GM21723 (cell line): ENCODE results near the gene SYT6.

Experiments used
- ATAC-seq: cut with Tn5 transposase; IDR thresholded peaks from one replicate; pipeline ENCODE4 v1.9.1; 2021; ENCODE audit warnings: mild to moderate bottlenecking, moderate library complexity; ENCODE audit not compliant: unreplicated experiment

The SYT6 gene

DNA sequence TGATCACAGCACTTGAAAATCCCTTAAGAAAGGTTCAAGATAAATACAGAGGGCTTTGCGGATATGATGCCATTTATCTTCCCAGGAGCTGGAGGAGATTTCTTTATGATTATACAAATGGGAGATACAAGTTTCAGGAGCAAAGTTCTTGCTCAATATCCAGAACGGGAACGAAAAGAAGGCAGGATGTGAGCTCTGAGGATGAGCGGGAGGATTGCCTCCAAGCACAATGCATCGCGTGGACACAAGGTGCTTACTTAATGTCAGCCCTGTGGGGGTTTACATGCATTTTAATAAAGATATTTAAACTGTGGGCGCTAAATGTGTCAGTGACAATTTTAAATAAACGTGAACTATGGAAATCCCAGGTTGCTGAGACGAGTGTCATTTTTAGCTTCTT is 59.0 kb downstream of the SYT6 start:
- ATAC-seq, result no peak

DNA sequence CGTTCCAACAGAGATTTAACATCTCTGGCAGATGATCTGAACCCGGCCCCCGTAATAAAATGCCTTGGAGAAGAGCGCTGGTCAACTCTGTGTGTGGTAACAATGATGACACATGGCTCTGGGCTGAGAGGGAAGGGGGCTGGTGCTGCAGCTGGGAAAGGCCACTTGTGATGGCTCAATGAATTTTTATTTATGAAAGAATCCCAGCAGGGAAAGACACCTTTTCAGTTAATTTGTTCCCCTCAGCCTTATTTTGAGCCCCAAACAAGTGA is 59.4 kb downstream of the SYT6 start:
- no peak for ATAC-seq

- ATAC-seq, result no peak
Measured at GRCh38 chr1:114093624-114094362, 59.9 kb downstream of the SYT6 start.

GRCh38 chr1:114092186-114093062 is 61.2 kb downstream of the SYT6 start:
- ATAC-seq, result no peak

- ATAC-seq, result no peak
Measured at GRCh38 chr1:114091711-114092110, 62.0 kb downstream of the SYT6 start.

DNA sequence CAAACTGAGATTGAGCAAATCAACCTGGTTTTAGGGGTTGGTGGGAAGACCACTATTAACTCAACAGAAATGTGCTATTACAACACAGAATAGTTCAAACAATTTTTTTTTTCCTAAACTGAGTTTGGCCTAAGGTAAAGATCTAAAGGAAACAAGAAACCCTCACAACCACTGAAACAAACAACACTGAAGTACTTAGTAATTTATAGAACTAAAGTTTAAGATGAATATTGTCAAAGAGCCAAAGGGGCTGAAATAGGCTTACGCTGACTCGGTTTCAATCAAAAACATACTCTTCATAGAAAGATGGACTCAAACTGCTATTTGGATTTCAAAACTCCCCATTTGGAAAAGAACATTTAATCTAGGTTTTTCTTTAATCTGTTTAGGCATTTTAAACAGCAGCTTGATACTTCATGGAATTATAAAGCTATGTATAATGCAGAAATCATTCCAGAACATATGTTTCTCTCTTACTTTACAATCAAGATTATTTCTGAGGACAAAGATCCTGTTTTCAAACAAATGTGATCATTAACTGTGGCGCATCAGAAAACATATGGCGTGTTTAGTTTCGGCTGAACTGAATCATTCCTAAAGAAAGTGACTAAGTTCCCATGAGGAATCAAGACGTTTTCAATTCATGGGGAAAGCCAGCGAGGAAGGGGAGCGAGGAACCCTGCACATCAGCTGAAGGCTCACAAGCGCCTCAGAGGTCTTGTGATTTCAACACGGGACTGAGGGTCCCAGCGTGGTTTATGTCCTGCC is 62.7 kb downstream of the SYT6 start:
- no peak for ATAC-seq

GRCh38 chr1:114089502-114090138 is 64.0 kb downstream of the SYT6 start:
- no peak for ATAC-seq

- no peak for ATAC-seq
Measured at GRCh38 chr1:114088392-114089299, 65.0 kb downstream of the SYT6 start.

- no peak for ATAC-seq
Measured at GRCh38 chr1:114087495-114087894, 66.2 kb downstream of the SYT6 start.

DNA sequence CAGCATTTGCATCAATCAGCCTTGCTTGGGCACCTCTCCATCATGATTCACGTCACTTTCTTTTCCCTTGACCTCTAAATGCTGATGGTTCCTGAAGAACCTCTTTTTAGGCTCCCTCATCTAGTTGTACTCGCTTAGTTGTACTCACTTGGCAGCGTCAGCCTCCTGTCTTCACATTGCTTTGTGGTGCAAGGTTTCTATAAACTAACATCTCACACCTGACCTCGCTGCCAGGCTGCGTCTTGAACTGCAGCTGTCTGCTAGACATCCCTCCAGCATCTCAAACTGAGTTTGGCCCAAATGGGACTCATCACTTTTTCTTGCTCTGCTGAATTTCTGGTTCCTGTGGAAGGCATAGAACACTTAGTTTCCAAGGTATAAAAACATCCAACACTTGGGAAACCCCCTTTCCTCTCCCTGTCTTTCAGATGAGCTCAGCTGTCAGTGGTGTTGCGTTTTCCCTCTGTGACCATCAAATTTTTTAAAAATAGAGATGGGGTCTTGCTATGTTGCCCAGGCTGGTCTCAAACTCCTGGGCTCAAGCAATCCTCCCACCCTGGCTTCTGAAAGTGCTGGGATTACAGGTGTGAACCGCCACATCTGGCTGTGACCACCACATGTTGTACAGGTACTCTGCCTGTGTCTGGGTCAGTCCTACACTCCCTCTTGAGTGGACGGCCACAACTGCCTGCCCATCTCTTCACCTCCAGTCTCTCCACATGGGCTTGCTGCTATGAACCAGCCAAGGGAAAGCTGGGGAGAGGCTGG is 66.9 kb downstream of the SYT6 start:
- no peak for ATAC-seq

DNA sequence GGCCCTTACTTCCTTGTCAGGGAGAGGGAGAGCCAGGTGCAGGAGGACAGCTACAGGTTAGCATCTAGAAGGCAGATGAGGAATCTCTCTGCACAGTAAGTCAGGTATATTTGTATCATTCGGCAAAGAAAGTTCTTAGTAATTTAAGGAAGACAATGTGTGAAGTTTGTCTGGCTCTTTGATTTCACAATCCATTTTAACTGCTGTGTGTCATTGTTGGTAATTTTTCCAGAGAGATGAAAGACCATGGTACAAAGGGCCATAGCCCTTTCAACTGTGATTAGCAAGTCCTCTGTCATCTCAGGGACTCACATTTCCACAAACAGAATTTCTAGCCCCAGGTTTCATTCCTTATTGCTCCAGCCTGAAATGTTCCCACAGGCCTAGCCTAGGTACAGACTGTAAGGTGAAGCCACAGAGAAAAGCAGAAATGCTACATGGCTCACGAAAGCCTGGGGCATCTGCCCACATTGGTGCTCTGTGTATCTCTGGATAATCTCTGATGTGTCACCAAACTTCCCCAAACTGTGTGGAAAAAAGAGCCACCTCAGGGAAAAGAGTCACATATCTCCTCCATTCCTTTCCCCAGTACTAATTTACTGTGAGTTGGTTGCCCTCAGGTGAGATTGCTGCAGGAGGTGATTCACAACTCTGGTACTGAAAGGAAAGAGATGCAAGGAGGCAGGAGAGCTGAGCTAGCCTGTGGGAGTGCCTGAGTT is 70.6 kb downstream of the SYT6 start:
- ATAC-seq, result no peak

GRCh38 chr1:114082304-114082630 is 71.4 kb downstream of the SYT6 start:
- no peak for ATAC-seq

GRCh38 chr1:114081437-114082303 is 72.0 kb downstream of the SYT6 start:
- ATAC-seq, result no peak

- ATAC-seq, result no peak
Measured at GRCh38 chr1:114080511-114081436, 72.9 kb downstream of the SYT6 start.

DNA sequence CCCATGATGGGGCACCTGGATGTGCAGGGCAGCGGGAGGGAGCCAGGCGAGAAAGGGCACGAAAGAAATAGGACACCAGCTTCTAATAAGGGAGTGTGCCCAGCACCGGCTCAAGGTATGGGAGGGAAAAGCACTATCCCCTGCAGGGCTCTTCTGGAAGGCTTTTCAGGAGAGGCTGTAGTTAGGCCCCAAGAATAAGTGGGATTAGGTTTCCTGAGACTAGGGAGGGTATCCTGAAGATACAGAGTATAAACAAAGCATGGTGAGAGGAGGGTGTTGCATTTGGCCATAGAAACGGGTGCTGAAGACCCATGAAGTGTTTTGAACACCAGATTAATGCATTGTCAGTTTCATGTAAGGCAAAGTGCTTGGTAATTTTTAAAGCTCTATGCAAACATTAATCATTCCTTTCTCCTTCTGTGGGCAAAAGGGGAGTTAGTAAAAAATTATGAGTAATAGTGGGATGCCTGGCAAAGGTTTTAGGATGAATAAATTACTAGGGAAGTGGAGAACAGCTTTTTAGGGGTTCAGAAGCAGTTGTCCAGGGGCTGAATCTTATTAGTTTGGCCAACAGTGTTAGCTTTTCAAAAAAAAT is 74.0 kb downstream of the SYT6 start:
- ATAC-seq, result no peak

- ATAC-seq, result no peak
Measured at GRCh38 chr1:114078116-114078515, 75.6 kb downstream of the SYT6 start.

GRCh38 chr1:114077188-114077587 is 76.5 kb downstream of the SYT6 start:
- ATAC-seq, result no peak
